Smooth muscle cell of bladder (primary cell): ENCODE data around the gene SPOUT1. TPM values are rescaled to one million over a fixed set of nuclear protein-coding genes. Genes with fewer than 3 reads are reported as not detected.

ENCODE experiments used
- total RNA-seq: library from RNA; depleted of rRNA; stranded (reverse); fragments of >200 nt; gene quantifications from 2 replicates; pipeline ENCODE4 v1.2.3, GENCODE V29; 2014

Gene SPOUT1, protein sequence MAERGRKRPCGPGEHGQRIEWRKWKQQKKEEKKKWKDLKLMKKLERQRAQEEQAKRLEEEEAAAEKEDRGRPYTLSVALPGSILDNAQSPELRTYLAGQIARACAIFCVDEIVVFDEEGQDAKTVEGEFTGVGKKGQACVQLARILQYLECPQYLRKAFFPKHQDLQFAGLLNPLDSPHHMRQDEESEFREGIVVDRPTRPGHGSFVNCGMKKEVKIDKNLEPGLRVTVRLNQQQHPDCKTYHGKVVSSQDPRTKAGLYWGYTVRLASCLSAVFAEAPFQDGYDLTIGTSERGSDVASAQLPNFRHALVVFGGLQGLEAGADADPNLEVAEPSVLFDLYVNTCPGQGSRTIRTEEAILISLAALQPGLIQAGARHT
- 7.0 and 12.3 TPM in 2 replicates for total RNA-seq

GRCh38 chr9:128829477-128830251, at the start of gene SPOUT1:
SPOUT1 (minus strand) TSS chr9:128829794; CDS start chr9:128829780, 14 bp downstream.

DNA sequence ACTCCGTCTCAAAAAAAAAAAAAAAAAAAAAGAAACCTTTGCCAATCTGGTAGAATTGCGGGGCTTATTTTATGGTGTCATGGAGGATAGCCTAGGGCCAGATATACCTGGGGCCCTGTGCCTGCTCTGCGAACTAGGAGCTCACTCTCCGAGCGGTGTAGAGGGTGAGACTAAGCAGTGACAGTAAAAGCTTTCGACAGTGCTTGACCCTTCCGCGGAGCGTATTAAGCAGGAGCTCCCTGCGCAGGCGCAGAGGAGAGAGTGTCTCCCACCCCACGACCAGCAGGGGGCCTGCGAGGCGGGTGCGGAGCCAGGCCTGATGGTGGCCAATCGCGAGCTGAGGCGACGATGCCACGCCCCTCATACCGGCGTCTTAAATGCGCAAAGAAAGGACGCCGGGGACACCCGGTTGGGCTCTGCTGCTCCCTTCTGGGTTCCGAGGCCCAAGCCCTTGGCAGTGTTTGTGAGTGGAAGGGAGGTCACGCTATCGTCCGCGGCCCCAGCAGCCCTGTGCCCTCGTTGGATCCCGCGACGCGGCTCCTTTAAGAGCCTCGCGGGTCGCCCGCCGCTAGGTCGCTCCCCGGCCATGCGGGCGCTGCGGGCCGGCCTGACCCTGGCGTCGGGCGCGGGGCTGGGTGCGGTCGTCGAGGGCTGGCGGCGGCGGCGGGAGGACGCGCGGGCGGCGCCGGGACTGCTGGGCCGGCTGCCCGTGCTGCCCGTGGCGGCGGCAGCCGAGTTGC, 11.3 kb downstream of the SPOUT1 start, which contains the start of gene ENDOG:
TSS of gene ENDOG (plus strand) at position 402 of the 740 bp plus-strand sequence. CDS start at position 587, 185 bp downstream.

GRCh38 chr9:128786681-128787601, 42.7 kb downstream of the SPOUT1 start, which contains the start of gene TBC1D13:
TBC1D13 (plus strand) TSS chr9:128787253; CDS start chr9:128787354, 101 bp downstream.

GRCh38 chr9:128771745-128772519, 57.7 kb downstream of the SPOUT1 start, which contains the start of gene ZER1:
ZER1 (minus strand) TSS chr9:128771927; CDS start chr9:128755565, 16,362 bp downstream.

Other genes starting within 250 kb of the SPOUT1 start
- 23.5 and 25.1 TPM in 2 replicates for gene DYNC2I2, start 172.9 kb downstream of the SPOUT1 start, total RNA-seq
- 559 and 567 TPM in 2 replicates for gene SET, start 140.6 kb downstream of the SPOUT1 start, total RNA-seq
- 0.55 and 0.85 TPM in 2 replicates for gene PKN3, start 127.3 kb downstream of the SPOUT1 start, total RNA-seq
- gene ZDHHC12, start 105.7 kb downstream of the SPOUT1 start, total RNA-seq = 25.1 and 30.2 TPM in 2 replicates
- 15.5 and 20.5 TPM in 2 replicates for gene ZER1, start 57.9 kb downstream of the SPOUT1 start, total RNA-seq
- 6.8 and 10.2 TPM in 2 replicates for gene TBC1D13, start 42.5 kb downstream of the SPOUT1 start, total RNA-seq
- gene ENDOG, start 11.3 kb downstream of the SPOUT1 start, total RNA-seq = 15.4 and 17.8 TPM in 2 replicates
- 5.3 and 5.9 TPM in 2 replicates for gene KYAT1, start 52.2 kb upstream of the SPOUT1 start, total RNA-seq
- 19.9 and 30.4 TPM in 2 replicates for gene LRRC8A, start 52.3 kb upstream of the SPOUT1 start, total RNA-seq
- 6.4 and 7.6 TPM in 2 replicates for gene PHYHD1, start 91.2 kb upstream of the SPOUT1 start, total RNA-seq
- gene DOLK, start 117.8 kb upstream of the SPOUT1 start, total RNA-seq = 28.7 and 40.1 TPM in 2 replicates
- 19.8 and 23.4 TPM in 2 replicates for gene NUP188, start 117.9 kb upstream of the SPOUT1 start, total RNA-seq
- 25.3 and 29.2 TPM in 2 replicates for gene SH3GLB2, start 198.5 kb upstream of the SPOUT1 start, total RNA-seq
- 22.7 and 23.0 TPM in 2 replicates for gene MIGA2, start 206.8 kb upstream of the SPOUT1 start, total RNA-seq